Activated T-helper 2 cell treated with anti-CD3 and anti-CD28 coated beads, Interferon-gamma antibody, Interleukin-2, Interleukin-4, amounts not matched to agents 10 μg/mL and 5 μg/mL and 100 μg/mL, durations not matched to agents 14 hours and 24 hours and 36 hours (primary cell): ENCODE data around the gene ACAP3. TPM values are rescaled to one million over a fixed set of nuclear protein-coding genes. Genes with fewer than 3 reads are reported as not detected.

Experiments
- DNase-seq: peaks from one replicate; pipeline ENCODE4 v3.0.0; 2021; ENCODE audit warnings: low spot score
- H3K27ac Mint-ChIP-seq: one replicate; pipeline ENCODE4 v1.8.0; 2021; ENCODE audit warnings: mixed read lengths
- H3K27me3 Mint-ChIP-seq: one replicate; pipeline ENCODE4 v1.8.0; 2021; ENCODE audit warnings: low read depth, mixed read lengths
- H3K36me3 Mint-ChIP-seq: one replicate; pipeline ENCODE4 v1.8.0; 2021; ENCODE audit warnings: low read depth, mixed read lengths
- H3K4me1 Mint-ChIP-seq: one replicate; pipeline ENCODE4 v1.8.0; 2021; ENCODE audit warnings: low read depth, mixed read lengths
- H3K4me3 Mint-ChIP-seq: one replicate; pipeline ENCODE4 v1.8.0; 2021; ENCODE audit warnings: low read depth, mild to moderate bottlenecking, moderate library complexity, mixed read lengths
- H3K9me3 Mint-ChIP-seq: one replicate; pipeline ENCODE4 v1.8.0; 2021; ENCODE audit warnings: mixed read lengths
- intact Hi-C: fragments of 100-400 bp; cut with micrococcal nuclease; formaldehyde crosslinking; loops from one replicate; pipeline ENCODE4 v1.15.1; 2023
- total RNA-seq: library from RNA; stranded (reverse); gene quantifications from 2 replicates; pipeline ENCODE4 v1.2.3, GENCODE V29; 2022

Gene ACAP3
- total RNA-seq, 1 donor from 2014 or later: 43.4 TPM

GRCh38 chr1:1348420-1349255, 40.9 kb upstream of the ACAP3 start:
- H3K36me3 Mint-ChIP-seq: no peaks in the 10 kb centered on the region
- intact Hi-C loops: loop anchor here (2.0 kb wide), 2 partner anchors 26 to 40 kb away; partner anchors contain the start of genes AURKAIP1 and PUSL1
- peak overlapping the region; percentile 28 for H3K27ac Mint-ChIP-seq
- peaks cover 14% of the 10 kb centered on the region for H3K27me3 Mint-ChIP-seq
- no peak for DNase-seq
- no peaks in the 10 kb centered on the region for H3K9me3 Mint-ChIP-seq
- peak overlapping the region; percentile 77 for H3K4me3 Mint-ChIP-seq
- peaks cover 5% of the 10 kb centered on the region for H3K4me1 Mint-ChIP-seq

DNA sequence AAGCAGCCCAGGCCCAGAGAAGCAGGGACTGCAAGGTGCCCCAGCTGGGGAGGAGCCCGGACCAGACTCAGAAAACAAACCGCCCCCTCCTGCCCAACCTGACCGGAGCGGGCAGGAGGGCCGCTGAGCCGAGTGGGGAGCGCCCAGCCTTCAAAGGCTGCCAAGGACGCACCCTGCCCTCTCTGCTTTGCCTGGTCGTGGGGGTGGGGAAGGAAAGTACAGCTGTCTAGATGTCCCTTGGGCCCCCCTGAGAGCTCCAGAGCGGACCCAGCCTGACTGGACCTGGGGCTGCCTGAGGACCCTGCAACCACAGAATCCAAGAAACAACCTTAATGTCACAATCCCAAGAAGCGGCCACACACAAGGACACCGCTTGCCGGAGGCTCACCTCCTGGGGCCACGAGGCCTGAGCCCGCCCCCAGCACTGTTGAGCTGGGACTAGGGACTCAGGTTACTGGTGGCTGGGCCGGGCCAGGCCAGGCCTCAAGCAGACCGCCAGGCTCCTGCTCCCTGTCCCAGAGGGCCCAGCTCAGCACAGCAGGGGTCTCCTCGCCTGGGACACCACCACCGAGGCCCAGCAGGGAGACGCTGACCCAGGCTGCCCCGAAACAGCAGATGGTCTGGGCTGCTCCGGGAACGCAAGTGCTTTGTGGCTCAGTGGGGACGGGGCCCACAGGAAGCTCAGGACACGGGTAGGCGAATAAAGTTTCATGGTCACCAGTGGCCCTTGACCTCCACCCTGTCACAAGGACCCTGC, 40.1 kb upstream of the ACAP3 start:
- peak overlapping the region; percentile 28 for H3K27ac Mint-ChIP-seq
- peaks cover 1% of the 10 kb centered on the region for H3K36me3 Mint-ChIP-seq
- peak overlapping the region; percentile 77 for H3K4me3 Mint-ChIP-seq
- H3K9me3 Mint-ChIP-seq: no peaks in the 10 kb centered on the region
- peaks cover 5% of the 10 kb centered on the region for H3K4me1 Mint-ChIP-seq
- peaks cover 10% of the 10 kb centered on the region for H3K27me3 Mint-ChIP-seq
- DNase-seq: no peak
- intact Hi-C loops: loop anchor here (2.0 kb wide), 2 partner anchors 27 to 39 kb away; partner anchors contain the start of genes AURKAIP1 and PUSL1

DNA sequence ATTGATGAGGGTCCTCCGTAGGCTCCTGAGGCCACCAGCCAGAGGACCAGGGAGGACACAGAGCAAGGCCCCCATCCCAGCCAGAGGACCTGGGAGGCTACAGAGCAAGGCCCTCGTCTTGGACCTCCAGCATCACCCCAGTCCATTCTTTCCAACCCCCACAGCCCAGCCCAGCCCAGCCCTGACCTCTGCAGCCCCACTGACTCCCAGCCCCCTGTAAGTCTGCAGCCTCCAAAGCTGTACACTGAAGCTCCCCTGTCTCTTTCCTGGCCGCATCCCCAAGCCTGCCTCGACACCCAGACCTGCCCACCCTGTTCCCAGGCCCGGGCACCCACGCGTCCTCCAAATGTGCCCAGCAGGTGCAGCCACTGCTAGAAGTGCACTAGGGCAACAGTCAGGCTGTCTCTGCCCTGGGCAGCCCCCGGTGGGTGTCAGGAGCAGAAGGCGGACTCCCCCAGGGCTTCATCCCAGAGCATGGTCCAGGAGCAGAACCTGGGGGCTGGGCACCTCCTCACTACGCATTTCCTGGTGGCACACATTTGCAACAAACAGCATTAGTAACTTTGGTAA, 39.4 kb upstream of the ACAP3 start:
- no peak for DNase-seq
- H3K4me1 Mint-ChIP-seq: peaks cover 5% of the 10 kb centered on the region
- no peak overlapping the region for H3K27ac Mint-ChIP-seq
- intact Hi-C loops: no loop called here
- H3K9me3 Mint-ChIP-seq: no peaks in the 10 kb centered on the region
- peak overlapping the region; percentile 47 for H3K4me3 Mint-ChIP-seq
- peaks cover 3% of the 10 kb centered on the region for H3K27me3 Mint-ChIP-seq
- H3K36me3 Mint-ChIP-seq: peaks cover 3% of the 10 kb centered on the region

GRCh38 chr1:1346501-1346890, 38.8 kb upstream of the ACAP3 start:
- no peaks in the 10 kb centered on the region for H3K9me3 Mint-ChIP-seq
- no peak for DNase-seq
- H3K36me3 Mint-ChIP-seq: peaks cover 3% of the 10 kb centered on the region
- peak overlapping the region; percentile 47 for H3K4me3 Mint-ChIP-seq
- no peaks in the 10 kb centered on the region for H3K27me3 Mint-ChIP-seq
- no peak overlapping the region for H3K27ac Mint-ChIP-seq
- intact Hi-C loops: no loop called here
- H3K4me1 Mint-ChIP-seq: peaks cover 5% of the 10 kb centered on the region

GRCh38 chr1:1345860-1346500, 38.2 kb upstream of the ACAP3 start:
- no peak overlapping the region for H3K27ac Mint-ChIP-seq

GRCh38 chr1:1345384-1345783, 37.7 kb upstream of the ACAP3 start:
- H3K36me3 Mint-ChIP-seq: peaks cover 13% of the 10 kb centered on the region

More at GRCh38 chr1:1345860-1346500, 38.2 kb upstream of the ACAP3 start:
- no peak for DNase-seq
- no peaks in the 10 kb centered on the region for H3K9me3 Mint-ChIP-seq
- no peaks in the 10 kb centered on the region for H3K27me3 Mint-ChIP-seq
- intact Hi-C loops: no loop called here
- no peak overlapping the region for H3K4me3 Mint-ChIP-seq
- H3K36me3 Mint-ChIP-seq: peaks cover 7% of the 10 kb centered on the region
- peaks cover 5% of the 10 kb centered on the region for H3K4me1 Mint-ChIP-seq

GRCh38 chr1:1344655-1345361, 37.1 kb upstream of the ACAP3 start:
- DNase-seq: no peak
- H3K27me3 Mint-ChIP-seq: no peaks in the 10 kb centered on the region
- H3K9me3 Mint-ChIP-seq: no peaks in the 10 kb centered on the region
- H3K4me3 Mint-ChIP-seq: no peak overlapping the region
- no peak overlapping the region for H3K27ac Mint-ChIP-seq
- intact Hi-C loops: no loop called here
- peaks cover 5% of the 10 kb centered on the region for H3K4me1 Mint-ChIP-seq
- peaks cover 14% of the 10 kb centered on the region for H3K36me3 Mint-ChIP-seq

More at GRCh38 chr1:1345384-1345783, 37.7 kb upstream of the ACAP3 start:
- DNase-seq: no peak
- Mint-ChIP-seq H3K27me3 (no peaks in the 10 kb centered on the region), H3K27ac (no peak overlapping the region), H3K4me1 (peaks cover 5% of the 10 kb centered on the region), H3K4me3 (no peak overlapping the region), H3K9me3 (no peaks in the 10 kb centered on the region)
- intact Hi-C loops: no loop called here

GRCh38 chr1:1343811-1344421, 36.2 kb upstream of the ACAP3 start:
- no peak for DNase-seq
- no peak overlapping the region for H3K4me3 Mint-ChIP-seq
- no peaks in the 10 kb centered on the region for H3K27me3 Mint-ChIP-seq
- intact Hi-C loops: no loop called here
- peaks cover 5% of the 10 kb centered on the region for H3K4me1 Mint-ChIP-seq
- H3K9me3 Mint-ChIP-seq: no peaks in the 10 kb centered on the region
- no peak overlapping the region for H3K27ac Mint-ChIP-seq
- peaks cover 17% of the 10 kb centered on the region for H3K36me3 Mint-ChIP-seq

DNA sequence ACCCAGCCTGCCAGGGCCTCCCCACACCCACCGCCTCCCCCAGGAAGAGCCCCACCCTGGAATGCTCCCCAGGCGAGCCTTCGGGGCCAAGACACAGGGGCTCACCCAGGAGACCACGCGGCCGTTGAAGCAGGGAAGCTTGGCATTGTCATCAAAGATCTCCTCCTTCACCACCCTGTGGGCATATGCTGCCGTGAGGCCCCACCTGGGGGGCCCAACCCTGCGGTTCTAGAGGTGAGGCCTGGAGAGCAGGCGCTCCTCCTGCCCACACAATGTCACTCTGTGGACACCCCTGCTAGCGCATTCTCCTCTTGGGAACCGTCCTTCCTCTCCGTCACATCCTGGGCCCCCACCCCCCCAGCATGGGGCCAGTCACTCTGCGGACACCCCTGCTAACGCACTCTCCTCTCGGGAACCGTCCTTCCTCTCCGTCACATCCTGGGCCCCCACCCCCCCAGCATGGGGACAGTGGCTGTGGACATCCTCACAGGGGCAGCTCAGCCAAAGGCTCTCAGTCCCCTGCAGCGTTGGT, 34.9 kb upstream of the ACAP3 start:
- H3K4me3 Mint-ChIP-seq: no peak overlapping the region
- no peaks in the 10 kb centered on the region for H3K9me3 Mint-ChIP-seq
- H3K27me3 Mint-ChIP-seq: no peaks in the 10 kb centered on the region
- peaks cover 3% of the 10 kb centered on the region for H3K4me1 Mint-ChIP-seq
- H3K27ac Mint-ChIP-seq: no peak overlapping the region
- intact Hi-C loops: no loop called here
- peaks cover 25% of the 10 kb centered on the region for H3K36me3 Mint-ChIP-seq
- DNase-seq: no peak

DNA sequence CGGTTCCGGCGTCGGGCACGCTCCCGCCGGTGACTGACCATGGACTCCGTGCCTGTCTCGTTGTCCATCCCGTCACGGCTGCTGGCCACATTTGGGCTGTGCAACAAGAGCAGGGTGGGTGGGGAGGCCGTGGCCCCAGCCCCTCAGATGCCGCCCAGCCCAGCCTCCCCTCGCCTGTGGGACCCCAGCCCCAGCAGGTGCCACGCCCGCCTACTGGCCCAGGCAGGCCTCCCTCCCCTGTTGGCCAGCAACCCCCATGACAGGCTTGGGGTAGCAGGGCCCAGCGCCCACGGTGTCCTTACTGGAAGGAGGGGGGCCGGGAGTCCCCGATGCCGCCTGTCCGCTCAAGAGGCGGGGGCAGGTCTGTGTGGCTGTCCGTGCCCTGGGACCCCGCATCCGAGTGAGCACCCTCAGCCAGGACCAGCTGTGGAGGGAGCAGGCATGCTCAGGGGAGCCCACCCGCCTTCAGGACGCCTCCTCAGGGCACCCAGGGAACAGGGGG, 34.4 kb upstream of the ACAP3 start:
- no peaks in the 10 kb centered on the region for H3K27me3 Mint-ChIP-seq

DNA sequence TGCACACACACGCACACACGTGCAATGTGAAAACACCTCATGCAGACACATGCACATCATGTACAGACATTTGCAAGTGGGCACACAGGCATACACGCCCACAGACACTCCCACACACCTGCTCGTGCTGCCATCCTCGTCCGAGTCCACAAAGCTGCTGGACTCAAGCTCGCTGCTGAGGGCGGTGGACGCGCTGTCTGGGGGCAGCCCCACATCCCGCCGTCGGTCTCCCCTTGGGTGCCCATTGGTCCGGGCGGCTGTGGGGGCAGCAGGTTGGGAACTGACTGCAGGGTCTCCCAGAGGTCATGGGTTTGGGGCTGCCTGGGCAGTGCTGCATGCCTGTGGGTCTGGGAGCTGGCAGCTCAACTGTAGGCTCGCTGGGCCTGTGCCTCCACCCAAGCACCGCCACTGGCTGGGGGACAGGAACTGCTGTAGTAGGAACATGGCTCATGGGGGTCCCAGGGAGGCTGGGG, 33.9 kb upstream of the ACAP3 start:
- H3K4me1 Mint-ChIP-seq: no peaks in the 10 kb centered on the region
- H3K36me3 Mint-ChIP-seq: peaks cover 25% of the 10 kb centered on the region
- no peaks in the 10 kb centered on the region for H3K27me3 Mint-ChIP-seq
- H3K9me3 Mint-ChIP-seq: no peaks in the 10 kb centered on the region
- DNase-seq: no peak
- no peak overlapping the region for H3K4me3 Mint-ChIP-seq
- H3K27ac Mint-ChIP-seq: no peak overlapping the region
- intact Hi-C loops: no loop called here

More for the DNA sequence above, 34.4 kb upstream of the ACAP3 start:
- intact Hi-C loops: no loop called here
- Mint-ChIP-seq H3K4me3 (no peak overlapping the region), H3K4me1 (peaks cover 3% of the 10 kb centered on the region), H3K27ac (no peak overlapping the region), H3K36me3 (peaks cover 25% of the 10 kb centered on the region), H3K9me3 (no peaks in the 10 kb centered on the region)
- no peak for DNase-seq
